Lower leg skin (tissue), 4 donors: ENCODE data around the gene LILRA5. TPM values are rescaled to one million over a fixed set of nuclear protein-coding genes. Genes with fewer than 3 reads are reported as not detected.
"Not testable (repeated sequence)": the region's sequence is repeated elsewhere in the genome, so short reads cannot be mapped to it uniquely, and the experiment has no call there.

Experiments
- DNase-seq, 2 donors: peaks; one replicate each; pipeline ENCODE4 v3.0.0-alpha.2; 2019; ENCODE audit warnings: low spot score in 2 of 2
- H3K4me3 ChIP-seq: fragments of 200-600 bp; sonication (generic); 2 replicates; pipeline ENCODE4 v1.5.1; 2017; ENCODE audit warnings: mild to moderate bottlenecking, low read depth; ENCODE audit not compliant: poor library complexity, severe bottlenecking
- POLR2A ChIP-seq, 2 donors: fragments of 450-650 bp; IDR thresholded peaks; one replicate each; pipeline ENCODE4 v1.6.1; 2016 to 2017; ENCODE audit warnings: antibody characterized with exemption in 2 of 2, mild to moderate bottlenecking in 1 of 2, moderate library complexity in 1 of 2
- WGBS, 2 donors: methylation state at CpG; one replicate each; pipeline ENCODE4 v1.1.5; 2018; 5-methylcytosine and 5-hydroxymethylcytosine counted together
- intact Hi-C: fragments of 100-400 bp; cut with DNase I; formaldehyde crosslinking; loops from one replicate; pipeline ENCODE4 v1.15.0; 2023; ENCODE audit warnings: low total_unique reads
- total RNA-seq, 4 donors: library from RNA; depleted of rRNA; stranded (reverse); fragments of >200 nt; gene quantifications; one replicate each; pipeline ENCODE4 v1.1.0, GENCODE V29; 2016
- TF ChIP-seq, protein P1 (sequence below), 3 donors: fragments of 450-650 bp; IDR thresholded peaks; one replicate each; pipeline ENCODE4 v1.5.1; 2016; ENCODE audit warnings: antibody characterized with exemption in 3 of 3, mild to moderate bottlenecking in 3 of 3, moderate library complexity in 2 of 3

LILRA5 gene
- total RNA-seq, 4 donors from 2014 or later = 0.59 to 2.4 TPM; not detected in 2

DNA sequence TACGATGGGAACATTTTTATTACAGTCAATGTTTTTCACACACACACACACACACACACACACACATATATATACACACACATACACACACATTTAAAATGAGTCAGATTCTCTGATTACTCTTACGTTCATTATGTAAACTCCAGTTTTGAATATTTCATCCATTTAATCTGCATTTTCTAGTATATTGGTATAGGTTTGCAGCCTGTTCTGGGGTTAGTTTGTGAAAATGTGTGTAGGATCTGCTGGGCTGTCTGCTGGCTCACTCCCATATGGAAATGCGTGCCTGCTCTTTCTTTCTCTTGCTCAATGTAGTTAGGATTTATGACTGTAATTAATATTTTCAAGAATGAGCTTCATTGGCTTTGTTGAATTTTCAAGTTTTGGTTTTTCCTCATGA, 39.1 kb downstream of the LILRA5 start:
- intact Hi-C loops = no loop called here
- WGBS, 2 donors = 33 to 51% methylated on average over 3 of the region's 3 CpGs
- DNase-seq = no peak
- H3K4me3 ChIP-seq = no peak overlapping the region
- TF ChIP-seq, protein P1, sequence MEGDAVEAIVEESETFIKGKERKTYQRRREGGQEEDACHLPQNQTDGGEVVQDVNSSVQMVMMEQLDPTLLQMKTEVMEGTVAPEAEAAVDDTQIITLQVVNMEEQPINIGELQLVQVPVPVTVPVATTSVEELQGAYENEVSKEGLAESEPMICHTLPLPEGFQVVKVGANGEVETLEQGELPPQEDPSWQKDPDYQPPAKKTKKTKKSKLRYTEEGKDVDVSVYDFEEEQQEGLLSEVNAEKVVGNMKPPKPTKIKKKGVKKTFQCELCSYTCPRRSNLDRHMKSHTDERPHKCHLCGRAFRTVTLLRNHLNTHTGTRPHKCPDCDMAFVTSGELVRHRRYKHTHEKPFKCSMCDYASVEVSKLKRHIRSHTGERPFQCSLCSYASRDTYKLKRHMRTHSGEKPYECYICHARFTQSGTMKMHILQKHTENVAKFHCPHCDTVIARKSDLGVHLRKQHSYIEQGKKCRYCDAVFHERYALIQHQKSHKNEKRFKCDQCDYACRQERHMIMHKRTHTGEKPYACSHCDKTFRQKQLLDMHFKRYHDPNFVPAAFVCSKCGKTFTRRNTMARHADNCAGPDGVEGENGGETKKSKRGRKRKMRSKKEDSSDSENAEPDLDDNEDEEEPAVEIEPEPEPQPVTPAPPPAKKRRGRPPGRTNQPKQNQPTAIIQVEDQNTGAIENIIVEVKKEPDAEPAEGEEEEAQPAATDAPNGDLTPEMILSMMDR (IDR thresholded peaks at IDR 0.05) = no peak
- no peak for TF ChIP-seq POLR2A (IDR thresholded peaks at IDR 0.05)

DNA sequence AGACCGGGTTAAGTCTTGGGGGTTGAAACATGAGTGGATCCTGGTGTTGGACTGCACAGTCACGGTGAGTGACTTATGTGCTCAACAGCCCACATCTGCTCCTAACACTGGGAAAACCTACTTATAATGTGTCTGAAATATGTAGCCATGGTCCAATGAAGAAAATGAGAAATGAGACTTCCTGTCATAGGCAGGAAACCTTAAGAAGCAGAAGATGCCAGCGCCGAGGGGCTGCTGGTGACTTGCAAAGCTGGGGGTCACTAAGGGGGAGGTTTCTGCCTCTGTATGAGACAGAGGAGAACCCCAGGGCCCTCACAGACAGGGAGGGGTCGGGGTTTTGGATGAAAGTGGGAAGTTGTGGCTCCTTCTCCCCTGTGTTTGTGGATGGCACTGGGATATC, 40.8 kb downstream of the LILRA5 start:
- DNase-seq = peak in 1 of 2 donors; percentile 58
- 46 to 50% methylated on average over 5 of the region's 5 CpGs for WGBS, 2 donors
- H3K4me3 ChIP-seq, intact Hi-C loops: not testable (repeated sequence)

DNA sequence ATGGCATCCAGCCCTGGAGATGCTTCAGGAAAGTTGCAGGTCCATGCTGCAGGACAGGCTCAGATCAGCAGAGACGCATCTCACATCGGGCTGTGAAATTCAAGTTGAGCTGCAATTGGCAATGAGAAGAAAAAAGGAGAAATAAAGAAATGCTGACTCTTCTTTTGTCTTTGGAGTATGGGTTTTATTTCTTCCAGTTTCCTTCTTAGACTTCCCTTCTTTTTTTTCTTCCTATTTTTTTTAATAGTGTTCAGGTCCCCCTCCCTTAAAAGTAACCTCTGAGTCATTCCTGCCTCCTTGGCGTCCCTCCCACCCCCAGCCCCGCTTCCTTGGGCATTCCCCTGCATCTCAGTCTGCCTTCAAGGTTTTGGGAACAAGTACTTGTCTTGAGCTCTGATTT, 41.4 kb downstream of the LILRA5 start:
- intact Hi-C loops = not testable (repeated sequence)
- 59 to 67% methylated on average over 4 of the region's 4 CpGs for WGBS, 2 donors

DNA sequence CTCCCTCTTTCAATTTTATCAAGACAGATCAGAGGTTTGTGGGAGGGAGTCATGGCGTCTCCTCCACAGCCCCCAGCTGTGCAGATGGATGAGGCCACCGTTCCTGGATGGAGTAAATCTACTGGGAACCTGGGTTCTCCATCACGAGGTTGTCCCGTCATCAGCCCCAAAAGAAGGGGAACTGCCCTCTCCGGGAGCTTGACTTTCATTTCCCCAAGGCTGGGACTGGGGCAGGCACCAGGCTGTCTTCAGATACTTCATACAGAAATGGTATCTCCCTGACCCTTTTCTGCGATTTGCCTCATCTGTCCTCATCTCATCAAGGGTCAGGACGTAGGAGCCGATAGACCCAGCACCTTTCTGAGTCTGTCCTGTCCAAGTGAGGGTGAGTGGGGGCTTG, 41.9 kb downstream of the LILRA5 start:
- intact Hi-C loops = no loop called here
- H3K4me3 ChIP-seq = no peak overlapping the region

More for the DNA sequence above, 41.4 kb downstream of the LILRA5 start:
- DNase-seq = peak in 1 of 2 donors; percentile 78
- not testable (repeated sequence) for H3K4me3 ChIP-seq

DNA sequence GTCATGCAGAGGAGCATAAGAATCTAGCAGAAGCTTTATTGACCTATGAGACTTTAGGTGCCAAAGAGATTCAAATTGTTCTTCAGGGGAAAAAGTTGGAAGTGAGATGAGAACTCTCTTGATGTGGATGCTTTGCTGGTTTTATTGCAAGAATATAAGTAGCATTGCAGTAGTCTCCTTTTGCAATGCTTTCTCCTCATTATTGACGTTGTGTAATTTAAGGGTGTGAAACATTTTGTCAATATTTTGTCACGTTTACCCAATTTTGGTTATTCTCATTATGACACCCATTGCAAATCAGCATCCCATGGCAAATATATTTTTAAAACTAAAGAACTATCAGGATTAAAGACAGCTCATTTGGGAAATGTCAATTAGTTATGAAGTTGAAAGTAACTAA, 44.0 kb downstream of the LILRA5 start:
- DNase-seq = no peak
- intact Hi-C loops = no loop called here
- WGBS, 2 donors = 53 to 65% methylated on average over 2 of the region's 2 CpGs
- no peak overlapping the region for H3K4me3 ChIP-seq
- TF ChIP-seq, protein P1 (IDR thresholded peaks at IDR 0.05) = no peak
- TF ChIP-seq POLR2A (IDR thresholded peaks at IDR 0.05) = no peak

More for the DNA sequence above, 41.9 kb downstream of the LILRA5 start:
- DNase-seq = peak; percentile 36 to 85
- 72 to 74% methylated on average over 8 of the region's 8 CpGs for WGBS, 2 donors
- TF ChIP-seq POLR2A (IDR thresholded peaks at IDR 0.05) = no peak
- TF ChIP-seq, protein P1 (IDR thresholded peaks at IDR 0.05) = no peak

DNA sequence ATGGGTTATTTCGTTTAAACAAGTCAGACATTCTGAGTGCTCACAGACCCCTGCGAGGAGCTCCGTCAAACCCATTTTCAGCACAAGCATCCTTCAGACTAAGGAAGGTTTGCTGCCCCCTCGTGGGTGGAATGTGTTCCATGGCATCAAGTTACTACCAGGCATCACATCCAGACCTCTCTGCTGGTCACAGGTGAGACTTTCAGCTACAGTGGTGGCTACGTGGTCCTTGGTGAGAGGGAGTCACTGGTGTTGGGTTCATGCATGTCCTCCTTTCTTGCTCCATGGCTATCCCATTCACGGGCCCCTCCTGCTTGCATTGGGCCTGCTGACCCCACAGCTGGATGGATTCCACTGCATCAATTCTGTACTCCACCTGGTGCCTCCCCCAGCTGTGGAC, 46.8 kb downstream of the LILRA5 start:
- intact Hi-C loops = no loop called here
- TF ChIP-seq POLR2A (IDR thresholded peaks at IDR 0.05) = no peak
- TF ChIP-seq, protein P1 (IDR thresholded peaks at IDR 0.05) = no peak
- no peak overlapping the region for H3K4me3 ChIP-seq
- WGBS, 2 donors = 3 to 5% methylated on average over 6 of the region's 6 CpGs
- peak; percentile 50 to 89 for DNase-seq

DNA sequence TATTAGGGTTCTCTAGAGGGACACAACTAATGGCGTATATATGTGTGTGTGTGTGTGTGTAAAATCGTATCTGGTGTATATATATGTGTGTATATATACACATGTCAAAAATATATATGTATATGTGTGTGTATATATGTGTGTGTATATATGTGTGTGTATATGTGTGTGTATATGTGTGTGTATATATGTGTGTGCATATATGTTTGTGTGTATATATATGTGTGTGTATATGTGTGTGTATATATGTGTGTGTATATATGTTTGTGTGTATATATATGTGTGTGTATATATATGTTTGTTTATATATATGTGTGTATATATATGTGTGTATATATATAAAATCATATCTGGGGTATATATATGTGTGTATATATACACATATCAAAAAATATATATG, 50.5 kb downstream of the LILRA5 start:
- H3K4me3 ChIP-seq = no peak overlapping the region
- TF ChIP-seq, protein P1 (IDR thresholded peaks at IDR 0.05) = no peak
- no peak for TF ChIP-seq POLR2A (IDR thresholded peaks at IDR 0.05)
- 82 to 84% methylated on average over 2 of the region's 2 CpGs for WGBS, 2 donors
- intact Hi-C loops = no loop called here
- DNase-seq = no peak
